HepG2 (cell line): ENCODE results near the gene COASY. TPM values are rescaled to one million over a fixed set of nuclear protein-coding genes. Genes with fewer than 3 reads are reported as not detected.
A peak's percentile ranks its signal among the peaks of the same experiment; 100 is the strongest.

Experiments used
- ATF3 ChIP-seq: sonication (generic); formaldehyde crosslinking; IDR thresholded peaks from 2 replicates; pipeline ENCODE4 v1.4.0; 2020; ENCODE audit warnings: missing genetic modification reagents
- CREB3 ChIP-seq: sonication (generic); formaldehyde crosslinking; IDR thresholded peaks from 2 replicates; pipeline ENCODE4 v1.5.0; 2020; ENCODE audit warnings: missing genetic modification reagents
- CSRNP1 ChIP-seq: sonication (generic); formaldehyde crosslinking; IDR thresholded peaks from 2 replicates; pipeline ENCODE4 v1.8.1; 2023; ENCODE audit warnings: mild to moderate bottlenecking, missing genetic modification reagents
- EEA1 ChIP-seq: sonication (generic); formaldehyde crosslinking; IDR thresholded peaks from 2 replicates; pipeline ENCODE4 v1.5.1; 2020; ENCODE audit warnings: mild to moderate bottlenecking, missing genetic modification reagents, borderline replicate concordance
- FOXA1 ChIP-seq, 2 experiments: fragments of 450-650 bp in 1 of 2; sonication (generic) in 1 of 2; formaldehyde crosslinking in 1 of 2; IDR thresholded peaks; 2 replicates each; pipeline versions ENCODE4 v1.4.0 to v1.6.1; 2016 to 2020; ENCODE audit warnings: missing genetic modification reagents in 1 of 2
- FOXM1 ChIP-seq: sonication (generic); formaldehyde crosslinking; IDR thresholded peaks from 2 replicates; pipeline ENCODE4 v1.5.0; 2020; ENCODE audit warnings: missing genetic modification reagents
- FOXP4 ChIP-seq: sonication (generic); formaldehyde crosslinking; IDR thresholded peaks from 2 replicates; pipeline ENCODE4 v1.4.0; 2020; ENCODE audit warnings: missing genetic modification reagents
- GPBP1L1 ChIP-seq: sonication (generic); formaldehyde crosslinking; IDR thresholded peaks from 2 replicates; pipeline ENCODE4 v1.5.0; 2020; ENCODE audit warnings: mild to moderate bottlenecking, missing genetic modification reagents
- HNRNPLL ChIP-seq: fragments of 200-400 bp; formaldehyde crosslinking; IDR thresholded peaks from 2 replicates; pipeline ENCODE4 v1.6.1; 2017; ENCODE audit warnings: mild to moderate bottlenecking, low read depth, low read length; ENCODE audit not compliant: poor library complexity, severe bottlenecking
- MAFG ChIP-seq: sonication (generic); formaldehyde crosslinking; IDR thresholded peaks from 2 replicates; pipeline ENCODE4 v1.5.1; 2020; ENCODE audit warnings: mild to moderate bottlenecking, missing genetic modification reagents
- MAZ ChIP-seq, 2 experiments: sonication (generic) in 1 of 2; formaldehyde crosslinking in 1 of 2; IDR thresholded peaks; 2 replicates each; pipeline versions ENCODE4 v1.5.0 to v1.6.1; 2012 to 2020; ENCODE audit warnings: low read depth in 2 of 2, mild to moderate bottlenecking in 2 of 2, borderline replicate concordance in 1 of 2, improper control_type of control experiment in 1 of 2, low read length in 1 of 2, missing genetic modification reagents in 1 of 2, moderate library complexity in 1 of 2
- MZF1 ChIP-seq: sonication (generic); formaldehyde crosslinking; IDR thresholded peaks from 2 replicates; pipeline ENCODE4 v1.8.1; 2023; ENCODE audit warnings: mild to moderate bottlenecking, missing genetic modification reagents, borderline replicate concordance
- NFIB ChIP-seq: sonication (generic); formaldehyde crosslinking; IDR thresholded peaks from 2 replicates; pipeline ENCODE4 v1.9.0; 2021; ENCODE audit warnings: missing genetic modification reagents, mild to moderate bottlenecking, borderline replicate concordance
- POLR2AphosphoS5 ChIP-seq: IDR thresholded peaks from 2 replicates; pipeline ENCODE4 v1.6.1; 2012; ENCODE audit warnings: low read depth, low read length
- PRPF4 ChIP-seq: fragments of 200-400 bp; formaldehyde crosslinking; IDR thresholded peaks from 2 replicates; pipeline ENCODE4 v1.6.1; 2016; ENCODE audit warnings: low read length, low read depth; ENCODE audit not compliant: poor library complexity, severe bottlenecking
- SNAPC5 ChIP-seq: sonication (generic); formaldehyde crosslinking; IDR thresholded peaks from 2 replicates; pipeline ENCODE4 v1.8.1; 2023; ENCODE audit warnings: mild to moderate bottlenecking, missing genetic modification reagents, borderline replicate concordance
- SOX5 ChIP-seq: IDR thresholded peaks from 2 replicates; pipeline ENCODE4 v1.6.1; 2016; ENCODE audit warnings: borderline replicate concordance
- ZBTB14 ChIP-seq: sonication (generic); formaldehyde crosslinking; IDR thresholded peaks from 2 replicates; pipeline ENCODE4 v1.4.0; 2020; ENCODE audit warnings: missing genetic modification reagents
- ZBTB42 ChIP-seq: sonication (generic); formaldehyde crosslinking; IDR thresholded peaks from 2 replicates; pipeline ENCODE4 v1.5.0; 2020; ENCODE audit warnings: mild to moderate bottlenecking, missing genetic modification reagents
- ZNF382 ChIP-seq: sonication (generic); formaldehyde crosslinking; IDR thresholded peaks from 2 replicates; pipeline ENCODE4 v1.5.0; 2020; ENCODE audit warnings: missing genetic modification reagents, mild to moderate bottlenecking, borderline replicate concordance
- ZNF549 ChIP-seq: sonication (generic); formaldehyde crosslinking; IDR thresholded peaks from 2 replicates; pipeline ENCODE4 v1.5.0; 2020; ENCODE audit warnings: missing genetic modification reagents
- ZSCAN25 ChIP-seq: sonication (generic); formaldehyde crosslinking; IDR thresholded peaks from 2 replicates; pipeline ENCODE4 v1.8.0; 2022; ENCODE audit warnings: mild to moderate bottlenecking, missing genetic modification reagents
- polyA plus RNA-seq, 8 experiments: library from polyadenylated mRNA; depleted of rRNA in 3 of 8; stranded (reverse) in 7 of 8; unstranded in 1 of 8; fragments of >200 nt; fragmentation: Illumina TruSeq in 4 of 8; extraction: Trizol in 4 of 8; gene quantifications; 2 replicates each; pipeline versions ENCODE4 v1.2.1 to v1.2.3, GENCODE V29; 2011 to 2016; ENCODE audit warnings: low read depth in 4 of 8, missing spikeins in 1 of 8, mixed read lengths in 1 of 8; ENCODE audit not compliant: insufficient read depth in 1 of 8
- total RNA-seq, 5 experiments: library from RNA; depleted of rRNA; stranded (reverse); fragments of >200 nt; fragmentation: Illumina TruSeq; extraction: Trizol; gene quantifications; 2 replicates each; pipeline ENCODE4 v1.2.3, GENCODE V29; 2016; ENCODE audit warnings: low read depth in 1 of 5

Gene COASY
- total and polyA plus RNA-seq, 2 of the 13 experiments (the other 11 are each of a cell fraction or from before 2014, with no cell fraction given) = 90.7 to 125 TPM

GRCh38 chr17:42561897-42562387 lies at the start of gene COASY (continued):
- TF ChIP-seq NFIB (CRISPR knock-in tag) (no peak), ZSCAN25 (no peak; the same call in none of the 2 replicates), ZBTB42 (no peak), FOXM1 (CRISPR knock-in tag) (no peak), PRPF4 (no peak), SOX5 (CRISPR knock-in tag) (peak; percentile 50), HNRNPLL (peak; percentile 96), GPBP1L1 (CRISPR knock-in tag) (no peak), FOXA1 (IDR thresholded peaks at IDR 0.05) (no peak), FOXA1 (CRISPR knock-in tag; IDR thresholded peaks at IDR 0.05) (no peak), MAFG (CRISPR knock-in tag) (no peak), SNAPC5 (CRISPR knock-in tag) (no peak), ZBTB14 (peak; percentile 60; the same call in 1 of the 2 replicates), POLR2AphosphoS5 (peak; percentile 92; the same call in 1 of the 2 replicates), MZF1 (no peak), MAZ (IDR thresholded peaks at IDR 0.05; ENCODE audit: borderline replicate concordance, low read depth, low read length) (0 out of 2 replicates have a peak, but pooled peaks have one; percentile 20), MAZ (CRISPR knock-in tag; IDR thresholded peaks at IDR 0.05; ENCODE audit: low read depth) (peak; percentile 84), CSRNP1 (CRISPR knock-in tag) (no peak), ZNF549 (no peak), CREB3 (CRISPR knock-in tag) (no peak), ATF3 (CRISPR knock-in tag) (0 out of 2 replicates have a peak, but pooled peaks have one; percentile 44), ZNF382 (CRISPR knock-in tag) (no peak), FOXP4 (CRISPR knock-in tag) (peak; percentile 78), EEA1 (CRISPR knock-in tag) (peak; percentile 64)
